ENCODE data around the gene GTF2IRD1. TPM values are rescaled to one million over a fixed set of nuclear protein-coding genes. Genes with fewer than 3 reads are reported as not detected.

The GTF2IRD1 gene
- total and polyA plus RNA-seq, 2 experiments from 2014 or later, result 34.9 to 39.6 TPM

DNA sequence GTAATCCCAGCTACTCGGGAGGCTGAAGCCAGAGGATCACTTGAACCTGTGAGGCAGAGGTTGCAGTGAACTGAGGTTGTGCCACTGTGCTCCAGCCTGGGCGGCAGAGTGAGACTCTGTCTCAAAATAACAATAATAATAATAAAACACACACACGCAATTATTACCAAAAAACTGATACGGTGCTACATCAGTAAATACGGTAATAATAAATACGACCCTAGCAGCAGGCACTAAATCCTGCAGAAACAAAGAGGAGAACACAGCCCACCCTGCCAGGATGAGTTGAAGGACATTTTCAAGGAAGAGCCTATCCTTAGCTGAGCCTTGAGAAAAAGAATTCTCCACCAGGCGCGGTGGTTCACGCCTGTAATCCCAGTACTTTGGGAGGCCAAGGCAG is 169.4 kb downstream of the GTF2IRD1 start:
- no peaks in the 10 kb centered on the region for H3K9me2 ChIP-seq (replicated peaks; ENCODE audit: insufficient read depth)
- no peaks in the 10 kb centered on the region for H4K20me1 ChIP-seq (ENCODE audit: insufficient read depth, poor library complexity, severe bottlenecking)
- no peak overlapping the region for H3K4me3 ChIP-seq
- WGBS (ENCODE audit: low lambda C conversion rate, missing lambda C conversion rate), result 86% methylated on average over 9 of the region's 9 CpGs
- no peak overlapping the region for H2AFZ ChIP-seq
- no peak for DNase-seq (ENCODE audit: low spot score)
- TF ChIP-seq EZH2 (IDR thresholded peaks at IDR 0.05; ENCODE audit: borderline replicate concordance), result no peak
- TF ChIP-seq, protein P1, sequence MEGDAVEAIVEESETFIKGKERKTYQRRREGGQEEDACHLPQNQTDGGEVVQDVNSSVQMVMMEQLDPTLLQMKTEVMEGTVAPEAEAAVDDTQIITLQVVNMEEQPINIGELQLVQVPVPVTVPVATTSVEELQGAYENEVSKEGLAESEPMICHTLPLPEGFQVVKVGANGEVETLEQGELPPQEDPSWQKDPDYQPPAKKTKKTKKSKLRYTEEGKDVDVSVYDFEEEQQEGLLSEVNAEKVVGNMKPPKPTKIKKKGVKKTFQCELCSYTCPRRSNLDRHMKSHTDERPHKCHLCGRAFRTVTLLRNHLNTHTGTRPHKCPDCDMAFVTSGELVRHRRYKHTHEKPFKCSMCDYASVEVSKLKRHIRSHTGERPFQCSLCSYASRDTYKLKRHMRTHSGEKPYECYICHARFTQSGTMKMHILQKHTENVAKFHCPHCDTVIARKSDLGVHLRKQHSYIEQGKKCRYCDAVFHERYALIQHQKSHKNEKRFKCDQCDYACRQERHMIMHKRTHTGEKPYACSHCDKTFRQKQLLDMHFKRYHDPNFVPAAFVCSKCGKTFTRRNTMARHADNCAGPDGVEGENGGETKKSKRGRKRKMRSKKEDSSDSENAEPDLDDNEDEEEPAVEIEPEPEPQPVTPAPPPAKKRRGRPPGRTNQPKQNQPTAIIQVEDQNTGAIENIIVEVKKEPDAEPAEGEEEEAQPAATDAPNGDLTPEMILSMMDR (IDR thresholded peaks at IDR 0.05; ENCODE audit: poor library complexity), result no peak
- TF ChIP-seq EZH2phosphoT487 (IDR thresholded peaks at IDR 0.05; ENCODE audit: low read depth, severe bottlenecking, unreplicated experiment), result no peak
- H3K4me1 ChIP-seq (ENCODE audit: insufficient read depth), result peaks cover 3% of the 10 kb centered on the region
- H3K9me3 ChIP-seq (ENCODE audit: low read depth), result no peaks in the 10 kb centered on the region
- no peaks in the 10 kb centered on the region for H3K36me3 ChIP-seq (replicated peaks; ENCODE audit: insufficient read depth, low read depth)
- no peaks in the 10 kb centered on the region for H3K79me2 ChIP-seq
- H3K4me2 ChIP-seq, result no peak overlapping the region
- no peaks in the 10 kb centered on the region for H3K27me3 ChIP-seq
- H3K27ac ChIP-seq, result no peak overlapping the region

DNA sequence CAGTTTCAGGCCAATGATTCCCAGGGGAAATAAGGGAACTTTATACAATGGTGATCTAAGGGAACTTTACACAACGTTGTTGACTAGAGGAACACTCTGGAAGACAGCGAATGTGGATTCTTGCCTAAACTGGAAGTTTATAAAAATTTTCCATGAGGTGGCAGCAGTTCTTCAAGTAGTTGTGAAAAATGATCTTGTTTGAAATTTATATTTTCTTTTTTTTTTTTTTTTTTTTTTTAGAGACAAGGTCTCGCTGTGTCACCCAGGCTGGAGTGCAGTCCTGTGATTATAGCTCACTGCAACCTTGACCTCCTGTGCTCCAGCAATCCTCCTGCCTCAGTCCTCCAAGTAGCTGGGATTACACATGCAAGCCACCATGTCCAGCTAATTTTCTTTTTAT is 171.7 kb downstream of the GTF2IRD1 start:
- WGBS (ENCODE audit: low lambda C conversion rate, missing lambda C conversion rate), result 66% methylated on average over 3 of the region's 3 CpGs
- Histone ChIP-seq H3K4me2 (no peak overlapping the region), H3K79me2 (no peaks in the 10 kb centered on the region), H4K20me1 (ENCODE audit: insufficient read depth, poor library complexity, severe bottlenecking) (no peaks in the 10 kb centered on the region), H2AFZ (no peak overlapping the region), H3K9me2 (replicated peaks; ENCODE audit: insufficient read depth) (no peaks in the 10 kb centered on the region), H3K27me3 (no peaks in the 10 kb centered on the region), H3K27ac (no peak overlapping the region), H3K4me1 (ENCODE audit: insufficient read depth) (peaks cover 10% of the 10 kb centered on the region), H3K36me3 (replicated peaks; ENCODE audit: insufficient read depth, low read depth) (no peaks in the 10 kb centered on the region), H3K9me3 (ENCODE audit: low read depth) (no peaks in the 10 kb centered on the region), H3K4me3 (no peak overlapping the region)
- TF ChIP-seq EZH2phosphoT487 (IDR thresholded peaks at IDR 0.05; ENCODE audit: low read depth, severe bottlenecking, unreplicated experiment), result no peak
- TF ChIP-seq, protein P1 (IDR thresholded peaks at IDR 0.05; ENCODE audit: poor library complexity), result peak; percentile 37
- DNase-seq (ENCODE audit: low spot score), result peak; percentile 65

DNA sequence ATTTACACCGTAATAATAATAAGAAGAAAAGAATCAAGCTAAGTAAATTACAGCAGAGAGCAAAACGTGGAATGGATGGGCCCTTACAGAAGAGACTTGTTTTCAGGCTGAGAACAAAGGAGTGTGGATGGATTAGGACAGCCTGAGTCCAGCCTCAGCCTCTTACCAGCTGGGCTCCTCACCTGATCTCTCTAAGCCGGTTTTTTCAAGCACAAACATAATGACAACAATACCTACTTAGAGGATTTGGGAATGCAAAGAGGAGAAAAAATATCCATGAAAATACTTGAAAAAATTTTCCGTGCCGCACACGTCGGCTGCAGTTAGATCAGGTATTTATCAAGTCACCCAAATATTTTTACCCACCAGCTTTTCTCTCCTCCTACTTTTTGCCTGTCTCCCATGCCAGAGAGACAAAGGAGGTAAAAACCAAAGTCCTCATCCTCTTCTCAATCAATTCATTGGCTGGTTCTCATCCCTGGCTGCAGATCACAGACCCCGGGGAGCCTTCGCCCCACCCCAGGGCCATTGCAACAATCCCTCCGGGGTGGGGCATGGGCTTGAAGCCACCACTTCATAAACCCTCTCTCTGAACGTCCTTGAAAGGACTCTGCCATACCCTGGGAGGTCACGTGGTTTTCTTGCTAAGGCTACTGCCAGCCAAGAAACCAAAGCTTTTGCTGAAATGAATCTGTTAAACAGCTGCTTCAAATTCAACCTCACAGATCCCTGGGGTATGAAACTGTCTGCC is 174.1 kb downstream of the GTF2IRD1 start:
- H3K79me2 ChIP-seq, result no peaks in the 10 kb centered on the region
- no peaks in the 10 kb centered on the region for H3K9me3 ChIP-seq (ENCODE audit: low read depth)
- H3K27me3 ChIP-seq, result no peaks in the 10 kb centered on the region
- peaks cover 10% of the 10 kb centered on the region for H3K4me1 ChIP-seq (ENCODE audit: insufficient read depth)
- 26% methylated on average over 12 of the region's 12 CpGs for WGBS (ENCODE audit: low lambda C conversion rate, missing lambda C conversion rate)
- peak overlapping the region; percentile 29 for H3K4me2 ChIP-seq
- no peaks in the 10 kb centered on the region for H3K36me3 ChIP-seq (replicated peaks; ENCODE audit: insufficient read depth, low read depth)
- no peak overlapping the region for H3K4me3 ChIP-seq
- peak overlapping the region; percentile 9 for H2AFZ ChIP-seq
- H4K20me1 ChIP-seq (ENCODE audit: insufficient read depth, poor library complexity, severe bottlenecking), result no peaks in the 10 kb centered on the region
- peak overlapping the region; percentile 40 for H3K27ac ChIP-seq
- no peak for TF ChIP-seq EZH2phosphoT487 (IDR thresholded peaks at IDR 0.05; ENCODE audit: low read depth, severe bottlenecking, unreplicated experiment)
- TF ChIP-seq EZH2 (IDR thresholded peaks at IDR 0.05; ENCODE audit: borderline replicate concordance), result no peak
- TF ChIP-seq, protein P1 (IDR thresholded peaks at IDR 0.05; ENCODE audit: poor library complexity), result no peak
- no peaks in the 10 kb centered on the region for H3K9me2 ChIP-seq (replicated peaks; ENCODE audit: insufficient read depth)
- peak; percentile 72 for DNase-seq (ENCODE audit: low spot score)

All from hepatocyte (in vitro differentiated cells).